HCT116 (cell line): ENCODE measurements around the gene DNAJC9.

ENCODE experiments used
- CEBPB ChIP-seq: IDR thresholded peaks from 2 replicates; pipeline ENCODE4 v1.6.1; 2012; ENCODE audit warnings: low read depth
- EZH2 ChIP-seq: fragments of 200-600 bp; sonication (generic); IDR thresholded peaks from 2 replicates; pipeline ENCODE4 v1.6.1; 2017; ENCODE audit warnings: antibody characterized with exemption, mixed run types
- EZH2phosphoT487 ChIP-seq: fragments of 200-600 bp; IDR thresholded peaks from 2 replicates; pipeline ENCODE4 v1.6.1; 2018; ENCODE audit warnings: antibody characterized with exemption, borderline replicate concordance
- JUND ChIP-seq: IDR thresholded peaks from 2 replicates; pipeline ENCODE4 v1.6.1; 2012
- POLR2A ChIP-seq: IDR thresholded peaks from 2 replicates; pipeline ENCODE4 v1.7.0; 2011; ENCODE audit warnings: borderline replicate concordance; ENCODE audit not compliant: insufficient read depth, insufficient read length; ENCODE audit errors: extremely low read depth
- POLR2AphosphoS5 ChIP-seq: IDR thresholded peaks from 2 replicates; pipeline ENCODE4 v1.6.1; 2011; ENCODE audit warnings: mild to moderate bottlenecking, low read depth, low read length, moderate library complexity
- SP1 ChIP-seq: IDR thresholded peaks from 2 replicates; pipeline ENCODE4 v1.6.1; 2012; ENCODE audit warnings: low read depth
- YY1 ChIP-seq: IDR thresholded peaks from 2 replicates; pipeline ENCODE4 v1.6.1; 2011; ENCODE audit warnings: low read length, low read depth, moderate library complexity, mild to moderate bottlenecking; ENCODE audit not compliant: insufficient replicate concordance; ENCODE audit errors: extremely low read depth
- TF ChIP-seq, protein P1 (sequence below), 3 experiments: fragments of 200-600 bp in 1 of 3; sonication (generic) in 1 of 3; IDR thresholded peaks in 2 of 3; conservative IDR thresholded peaks in 1 of 3; 2 replicates each; pipeline ENCODE4 v1.5.1; 2012 to 2017; ENCODE audit warnings: low read depth in 2 of 3, low read length in 2 of 3, antibody characterized with exemption in 1 of 3, borderline replicate concordance in 1 of 3, control low read depth in 1 of 3, mild to moderate bottlenecking in 1 of 3, mixed read lengths in 1 of 3, mixed run types in 1 of 3, moderate library complexity in 1 of 3; ENCODE audit not compliant: insufficient read depth in 1 of 3
- TF ChIP-seq, protein P2 (sequence below): IDR thresholded peaks from 2 replicates; pipeline ENCODE4 v1.6.1; 2012
- TF ChIP-seq, protein P3 (sequence below): IDR thresholded peaks from 2 replicates; pipeline ENCODE4 v1.6.1; 2012; ENCODE audit warnings: low read depth
- TF ChIP-seq, protein P4 (sequence below): IDR thresholded peaks from 2 replicates; pipeline ENCODE4 v1.6.1; 2011; ENCODE audit warnings: mild to moderate bottlenecking, low read length, moderate library complexity; ENCODE audit not compliant: insufficient replicate concordance; ENCODE audit errors: extremely low read depth

DNA sequence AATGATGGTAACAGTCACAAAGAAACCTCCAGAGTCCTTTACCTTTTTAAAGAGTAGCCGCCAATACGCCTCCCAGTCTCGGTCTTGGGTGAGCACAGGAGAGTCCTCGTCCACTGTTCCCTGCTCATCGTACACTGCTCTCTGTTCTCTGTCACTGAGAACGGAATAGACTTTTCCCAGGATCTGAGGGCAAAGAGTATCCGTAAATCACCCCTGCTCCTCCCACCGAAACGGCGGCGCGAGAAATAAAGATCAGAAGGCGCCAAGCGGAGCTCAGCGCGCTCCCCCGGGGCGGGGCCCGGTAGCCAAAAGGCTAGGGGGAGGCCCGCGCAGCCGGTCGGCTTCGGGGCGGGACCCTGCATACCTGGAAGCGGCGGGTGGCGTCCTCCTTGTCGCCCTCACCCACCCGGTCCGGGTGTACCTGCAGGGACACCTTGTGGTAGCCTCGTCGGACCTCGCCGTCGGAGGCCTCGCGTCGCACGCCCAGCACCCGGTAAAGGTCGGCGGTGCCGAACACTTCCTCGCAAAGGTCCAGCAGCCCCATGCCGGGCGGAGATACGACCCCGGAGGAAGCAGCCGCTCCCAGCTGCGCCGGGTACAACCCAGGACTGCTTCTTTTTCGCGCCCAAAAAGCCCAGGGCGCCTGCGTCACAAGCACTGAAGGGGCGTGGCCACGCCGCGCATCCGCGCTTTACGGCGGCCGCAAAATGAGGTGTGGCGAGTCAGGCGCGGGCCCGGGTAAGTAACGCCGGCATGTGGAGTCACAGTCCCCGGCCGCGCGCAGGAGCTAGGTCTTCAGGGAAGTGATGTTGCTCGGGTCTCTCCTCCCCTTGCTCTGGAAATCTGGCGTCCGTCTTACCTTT, at the start of gene DNAJC9:
- peak; percentile 97 for TF ChIP-seq POLR2AphosphoS5
- TF ChIP-seq, protein P1, sequence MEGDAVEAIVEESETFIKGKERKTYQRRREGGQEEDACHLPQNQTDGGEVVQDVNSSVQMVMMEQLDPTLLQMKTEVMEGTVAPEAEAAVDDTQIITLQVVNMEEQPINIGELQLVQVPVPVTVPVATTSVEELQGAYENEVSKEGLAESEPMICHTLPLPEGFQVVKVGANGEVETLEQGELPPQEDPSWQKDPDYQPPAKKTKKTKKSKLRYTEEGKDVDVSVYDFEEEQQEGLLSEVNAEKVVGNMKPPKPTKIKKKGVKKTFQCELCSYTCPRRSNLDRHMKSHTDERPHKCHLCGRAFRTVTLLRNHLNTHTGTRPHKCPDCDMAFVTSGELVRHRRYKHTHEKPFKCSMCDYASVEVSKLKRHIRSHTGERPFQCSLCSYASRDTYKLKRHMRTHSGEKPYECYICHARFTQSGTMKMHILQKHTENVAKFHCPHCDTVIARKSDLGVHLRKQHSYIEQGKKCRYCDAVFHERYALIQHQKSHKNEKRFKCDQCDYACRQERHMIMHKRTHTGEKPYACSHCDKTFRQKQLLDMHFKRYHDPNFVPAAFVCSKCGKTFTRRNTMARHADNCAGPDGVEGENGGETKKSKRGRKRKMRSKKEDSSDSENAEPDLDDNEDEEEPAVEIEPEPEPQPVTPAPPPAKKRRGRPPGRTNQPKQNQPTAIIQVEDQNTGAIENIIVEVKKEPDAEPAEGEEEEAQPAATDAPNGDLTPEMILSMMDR (IDR thresholded peaks at IDR 0.05 in 2 of 3, conservative IDR thresholded peaks at IDR 0.05 in 1 of 3; ENCODE audit: borderline replicate concordance in 1 of 3, insufficient read depth in 1 of 3, low read depth in 2 of 3, low read length in 2 of 3) = 0 out of 6 replicates have a peak, but pooled peaks of 1 of the 3 experiments have one; percentile 8
- TF ChIP-seq EZH2 = no peak
- TF ChIP-seq, protein P2, sequence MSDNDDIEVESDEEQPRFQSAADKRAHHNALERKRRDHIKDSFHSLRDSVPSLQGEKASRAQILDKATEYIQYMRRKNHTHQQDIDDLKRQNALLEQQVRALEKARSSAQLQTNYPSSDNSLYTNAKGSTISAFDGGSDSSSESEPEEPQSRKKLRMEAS = peak; percentile 98
- peak; percentile 90 for TF ChIP-seq SP1
- TF ChIP-seq POLR2A = peak; percentile 97
- peak; percentile 27 for TF ChIP-seq YY1
- TF ChIP-seq EZH2phosphoT487 = no peak
- TF ChIP-seq CEBPB = no peak
- TF ChIP-seq, protein P3, sequence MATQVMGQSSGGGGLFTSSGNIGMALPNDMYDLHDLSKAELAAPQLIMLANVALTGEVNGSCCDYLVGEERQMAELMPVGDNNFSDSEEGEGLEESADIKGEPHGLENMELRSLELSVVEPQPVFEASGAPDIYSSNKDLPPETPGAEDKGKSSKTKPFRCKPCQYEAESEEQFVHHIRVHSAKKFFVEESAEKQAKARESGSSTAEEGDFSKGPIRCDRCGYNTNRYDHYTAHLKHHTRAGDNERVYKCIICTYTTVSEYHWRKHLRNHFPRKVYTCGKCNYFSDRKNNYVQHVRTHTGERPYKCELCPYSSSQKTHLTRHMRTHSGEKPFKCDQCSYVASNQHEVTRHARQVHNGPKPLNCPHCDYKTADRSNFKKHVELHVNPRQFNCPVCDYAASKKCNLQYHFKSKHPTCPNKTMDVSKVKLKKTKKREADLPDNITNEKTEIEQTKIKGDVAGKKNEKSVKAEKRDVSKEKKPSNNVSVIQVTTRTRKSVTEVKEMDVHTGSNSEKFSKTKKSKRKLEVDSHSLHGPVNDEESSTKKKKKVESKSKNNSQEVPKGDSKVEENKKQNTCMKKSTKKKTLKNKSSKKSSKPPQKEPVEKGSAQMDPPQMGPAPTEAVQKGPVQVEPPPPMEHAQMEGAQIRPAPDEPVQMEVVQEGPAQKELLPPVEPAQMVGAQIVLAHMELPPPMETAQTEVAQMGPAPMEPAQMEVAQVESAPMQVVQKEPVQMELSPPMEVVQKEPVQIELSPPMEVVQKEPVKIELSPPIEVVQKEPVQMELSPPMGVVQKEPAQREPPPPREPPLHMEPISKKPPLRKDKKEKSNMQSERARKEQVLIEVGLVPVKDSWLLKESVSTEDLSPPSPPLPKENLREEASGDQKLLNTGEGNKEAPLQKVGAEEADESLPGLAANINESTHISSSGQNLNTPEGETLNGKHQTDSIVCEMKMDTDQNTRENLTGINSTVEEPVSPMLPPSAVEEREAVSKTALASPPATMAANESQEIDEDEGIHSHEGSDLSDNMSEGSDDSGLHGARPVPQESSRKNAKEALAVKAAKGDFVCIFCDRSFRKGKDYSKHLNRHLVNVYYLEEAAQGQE = no peak
- peak; percentile 61 for TF ChIP-seq JUND
- TF ChIP-seq, protein P4, sequence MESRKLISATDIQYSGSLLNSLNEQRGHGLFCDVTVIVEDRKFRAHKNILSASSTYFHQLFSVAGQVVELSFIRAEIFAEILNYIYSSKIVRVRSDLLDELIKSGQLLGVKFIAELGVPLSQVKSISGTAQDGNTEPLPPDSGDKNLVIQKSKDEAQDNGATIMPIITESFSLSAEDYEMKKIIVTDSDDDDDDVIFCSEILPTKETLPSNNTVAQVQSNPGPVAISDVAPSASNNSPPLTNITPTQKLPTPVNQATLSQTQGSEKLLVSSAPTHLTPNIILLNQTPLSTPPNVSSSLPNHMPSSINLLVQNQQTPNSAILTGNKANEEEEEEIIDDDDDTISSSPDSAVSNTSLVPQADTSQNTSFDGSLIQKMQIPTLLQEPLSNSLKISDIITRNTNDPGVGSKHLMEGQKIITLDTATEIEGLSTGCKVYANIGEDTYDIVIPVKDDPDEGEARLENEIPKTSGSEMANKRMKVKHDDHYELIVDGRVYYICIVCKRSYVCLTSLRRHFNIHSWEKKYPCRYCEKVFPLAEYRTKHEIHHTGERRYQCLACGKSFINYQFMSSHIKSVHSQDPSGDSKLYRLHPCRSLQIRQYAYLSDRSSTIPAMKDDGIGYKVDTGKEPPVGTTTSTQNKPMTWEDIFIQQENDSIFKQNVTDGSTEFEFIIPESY = peak; percentile 41
